ENCODE data around the gene NEBL.

Gene NEBL

GRCh38 chr10:20920061-20920460 lies 22.9 kb upstream of the NEBL start:
- no peak for TF ChIP-seq CTCF (IDR thresholded peaks at IDR 0.05; ENCODE audit: extremely low read depth, missing control alignments)
- DNase-seq (ENCODE audit: low spot score) = no peak

- no peak for TF ChIP-seq CTCF (IDR thresholded peaks at IDR 0.05; ENCODE audit: extremely low read depth, missing control alignments)
- no peak for DNase-seq (ENCODE audit: low spot score)
Observed at GRCh38 chr10:20919481-20919880, 22.4 kb upstream of the NEBL start.

GRCh38 chr10:20916976-20917375 lies 19.9 kb upstream of the NEBL start:
- DNase-seq (ENCODE audit: low spot score) = no peak
- no peak for TF ChIP-seq CTCF (IDR thresholded peaks at IDR 0.05; ENCODE audit: extremely low read depth, missing control alignments)

- no peak for TF ChIP-seq CTCF (IDR thresholded peaks at IDR 0.05; ENCODE audit: extremely low read depth, missing control alignments)
- no peak for DNase-seq (ENCODE audit: low spot score)
Observed at GRCh38 chr10:20912969-20913368, 15.9 kb upstream of the NEBL start.

- no peak for TF ChIP-seq CTCF (IDR thresholded peaks at IDR 0.05; ENCODE audit: extremely low read depth, missing control alignments)
- DNase-seq (ENCODE audit: low spot score) = no peak
Observed at GRCh38 chr10:20911626-20912025, 14.5 kb upstream of the NEBL start.

- TF ChIP-seq CTCF (IDR thresholded peaks at IDR 0.05; ENCODE audit: extremely low read depth, missing control alignments) = no peak
- no peak for DNase-seq (ENCODE audit: low spot score)
Observed at GRCh38 chr10:20909801-20910200, 12.7 kb upstream of the NEBL start.

GRCh38 chr10:20908391-20908790 lies 11.3 kb upstream of the NEBL start:
- no peak for DNase-seq (ENCODE audit: low spot score)
- TF ChIP-seq CTCF (IDR thresholded peaks at IDR 0.05; ENCODE audit: extremely low read depth, missing control alignments) = no peak

Measured in GM20000 (cell line).